Stomach (tissue), 4 donors: Measurements from ENCODE around the gene FAM3A.

Experiments used
- EP300 ChIP-seq: sonication (generic); formaldehyde crosslinking; IDR thresholded peaks from one replicate; pipeline ENCODE4 v1.6.1; 2017; ENCODE audit warnings: antibody characterized with exemption
- POLR2A ChIP-seq, 4 donors: fragments of 450-650 bp; IDR thresholded peaks; one replicate each; pipeline ENCODE4 v1.6.1; 2016; ENCODE audit warnings: antibody characterized with exemption in 4 of 4, control low read depth in 2 of 4, mild to moderate bottlenecking in 1 of 4, moderate library complexity in 1 of 4
- TF ChIP-seq, protein P1 (sequence below), 7 experiments: fragments of 450-650 bp in 4 of 7; fragments of 200-600 bp in 3 of 7; sonication (generic) in 3 of 7; IDR thresholded peaks; one replicate each; pipeline ENCODE4 v1.5.1; 2016 to 2019; ENCODE audit warnings: antibody characterized with exemption in 7 of 7, control low read depth in 2 of 7, mild to moderate bottlenecking in 1 of 7

GRCh38 chrX:154466036-154466435, 50.0 kb downstream of the FAM3A start:
- TF ChIP-seq, protein P1, sequence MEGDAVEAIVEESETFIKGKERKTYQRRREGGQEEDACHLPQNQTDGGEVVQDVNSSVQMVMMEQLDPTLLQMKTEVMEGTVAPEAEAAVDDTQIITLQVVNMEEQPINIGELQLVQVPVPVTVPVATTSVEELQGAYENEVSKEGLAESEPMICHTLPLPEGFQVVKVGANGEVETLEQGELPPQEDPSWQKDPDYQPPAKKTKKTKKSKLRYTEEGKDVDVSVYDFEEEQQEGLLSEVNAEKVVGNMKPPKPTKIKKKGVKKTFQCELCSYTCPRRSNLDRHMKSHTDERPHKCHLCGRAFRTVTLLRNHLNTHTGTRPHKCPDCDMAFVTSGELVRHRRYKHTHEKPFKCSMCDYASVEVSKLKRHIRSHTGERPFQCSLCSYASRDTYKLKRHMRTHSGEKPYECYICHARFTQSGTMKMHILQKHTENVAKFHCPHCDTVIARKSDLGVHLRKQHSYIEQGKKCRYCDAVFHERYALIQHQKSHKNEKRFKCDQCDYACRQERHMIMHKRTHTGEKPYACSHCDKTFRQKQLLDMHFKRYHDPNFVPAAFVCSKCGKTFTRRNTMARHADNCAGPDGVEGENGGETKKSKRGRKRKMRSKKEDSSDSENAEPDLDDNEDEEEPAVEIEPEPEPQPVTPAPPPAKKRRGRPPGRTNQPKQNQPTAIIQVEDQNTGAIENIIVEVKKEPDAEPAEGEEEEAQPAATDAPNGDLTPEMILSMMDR (IDR thresholded peaks at IDR 0.05), result no peak
- TF ChIP-seq POLR2A (IDR thresholded peaks at IDR 0.05) (no peak), EP300 (no peak)
